GM19193 (cell line): ENCODE measurements around the gene CLTA.

Experiments used
- POLR2A ChIP-seq: IDR thresholded peaks from 4 replicates; pipeline ENCODE4 v1.6.1; 2011; ENCODE audit not compliant: insufficient read depth, insufficient read length; ENCODE audit errors: extremely low read depth

CLTA gene, protein sequence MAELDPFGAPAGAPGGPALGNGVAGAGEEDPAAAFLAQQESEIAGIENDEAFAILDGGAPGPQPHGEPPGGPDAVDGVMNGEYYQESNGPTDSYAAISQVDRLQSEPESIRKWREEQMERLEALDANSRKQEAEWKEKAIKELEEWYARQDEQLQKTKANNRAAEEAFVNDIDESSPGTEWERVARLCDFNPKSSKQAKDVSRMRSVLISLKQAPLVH

DNA sequence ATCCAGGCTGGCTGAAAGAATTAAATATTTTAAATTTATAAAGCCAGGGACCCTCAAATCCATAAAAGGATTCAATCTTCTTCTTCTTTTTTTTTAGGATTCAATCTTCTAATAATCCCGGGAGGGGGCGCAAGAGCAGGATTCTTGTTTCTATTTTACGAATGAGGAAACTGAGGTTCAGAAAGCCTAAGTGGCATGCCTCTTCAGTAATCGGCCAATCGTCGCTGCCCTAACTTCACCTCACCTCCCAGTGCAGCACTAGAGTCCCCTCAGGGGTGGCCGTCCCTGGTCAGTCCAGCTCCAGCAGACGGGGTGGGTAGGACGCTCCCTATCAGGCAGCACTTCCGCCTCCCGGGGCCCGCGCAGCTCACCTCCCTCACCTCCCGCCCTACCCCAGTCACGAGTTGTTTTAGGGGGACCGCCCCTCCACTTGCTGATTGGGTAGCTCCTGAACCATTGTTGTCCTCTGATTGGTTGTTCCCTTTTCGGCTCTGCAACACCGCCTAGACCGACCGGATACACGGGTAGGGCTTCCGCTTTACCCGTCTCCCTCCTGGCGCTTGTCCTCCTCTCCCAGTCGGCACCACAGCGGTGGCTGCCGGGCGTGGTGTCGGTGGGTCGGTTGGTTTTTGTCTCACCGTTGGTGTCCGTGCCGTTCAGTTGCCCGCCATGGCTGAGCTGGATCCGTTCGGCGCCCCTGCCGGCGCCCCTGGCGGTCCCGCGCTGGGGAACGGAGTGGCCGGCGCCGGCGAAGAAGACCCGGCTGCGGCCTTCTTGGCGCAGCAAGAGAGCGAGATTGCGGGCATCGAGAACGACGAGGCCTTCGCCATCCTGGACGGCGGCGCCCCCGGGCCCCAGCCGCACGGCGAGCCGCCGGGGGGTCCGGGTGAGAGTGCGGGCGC is at the start of gene CLTA:
Gene CLTA, plus strand, starts transcription at position 534 of the 902 bp plus-strand sequence. Its CDS starts 136 bp downstream, at position 670.
- TF ChIP-seq POLR2A = peak; percentile 99

DNA sequence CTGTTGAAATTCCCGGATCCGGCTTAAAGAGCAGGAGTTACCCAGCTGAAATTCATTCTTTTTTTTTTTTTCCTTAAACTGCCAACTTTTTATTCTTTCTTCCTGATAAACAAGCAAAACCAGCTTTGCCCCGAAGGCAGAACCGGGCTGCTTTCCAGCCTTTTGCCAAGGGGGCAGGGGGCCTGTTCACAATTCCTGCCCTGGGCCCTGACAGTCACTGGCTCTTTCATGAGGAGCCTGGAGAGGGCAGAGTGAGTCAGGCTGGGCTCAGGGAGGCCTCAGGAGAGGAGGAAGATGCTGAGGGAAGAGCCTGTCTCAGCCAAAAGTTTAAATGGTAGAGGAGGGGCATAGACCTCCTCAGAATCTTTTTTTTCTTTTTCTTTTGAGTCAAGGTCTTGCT is 49.4 kb upstream of the CLTA start:
- no peak for TF ChIP-seq POLR2A

DNA sequence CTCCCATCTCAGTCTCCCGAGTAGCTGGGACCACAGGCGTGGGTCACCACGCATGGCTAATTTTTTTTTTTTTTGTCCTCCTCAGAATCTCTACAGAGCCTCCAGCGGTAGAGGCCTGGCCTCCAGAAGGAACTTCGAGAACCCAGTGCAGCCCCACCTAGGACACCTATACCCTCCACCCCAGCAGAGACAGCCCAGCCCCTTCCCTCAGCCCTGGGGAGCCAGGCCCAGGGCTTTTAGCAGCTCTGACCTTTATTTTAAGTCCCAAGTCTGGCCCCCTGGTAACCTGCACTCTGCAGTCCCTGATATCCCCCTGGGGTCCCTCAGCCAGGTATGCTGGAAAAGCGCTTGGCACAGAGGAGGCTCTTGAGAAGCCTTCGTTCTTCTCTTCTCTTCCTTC is 49.0 kb upstream of the CLTA start:
- no peak for TF ChIP-seq POLR2A

DNA sequence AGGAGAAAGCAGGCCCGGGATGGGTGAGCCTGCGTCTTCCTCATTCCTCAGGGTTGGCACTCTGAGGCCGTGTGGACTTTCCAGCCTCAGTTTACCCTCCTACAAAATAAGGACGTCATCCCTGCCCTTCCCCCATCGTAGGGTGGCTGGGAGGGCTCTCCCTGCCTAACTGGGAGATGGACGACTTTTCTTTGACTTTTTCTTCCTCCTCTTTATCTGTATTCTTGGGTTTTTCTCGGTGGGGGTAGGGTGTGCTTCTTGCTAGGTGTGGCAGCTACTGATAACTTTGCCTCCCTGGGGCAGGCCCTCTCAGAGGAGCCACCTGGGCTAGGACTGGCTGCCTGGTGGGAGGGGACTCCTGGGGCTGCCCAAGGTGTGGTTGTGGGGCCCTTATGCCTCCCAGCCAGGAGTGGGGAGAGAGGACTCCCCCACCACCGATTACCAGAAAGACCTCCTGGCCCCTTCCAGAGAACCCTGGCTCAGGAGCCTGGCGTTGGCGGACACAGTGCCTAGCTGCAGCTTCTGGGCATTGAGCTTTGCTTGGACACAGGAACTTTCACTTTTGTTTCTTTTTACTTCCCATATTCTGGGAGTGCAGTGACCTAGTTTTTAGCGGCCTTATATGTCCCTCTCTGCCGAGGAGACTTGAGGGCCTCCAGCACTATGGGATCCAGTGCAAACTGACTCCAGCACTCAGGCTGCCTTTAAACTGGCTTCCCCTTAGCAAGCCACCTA is 48.0 kb upstream of the CLTA start:
- no peak for TF ChIP-seq POLR2A

DNA sequence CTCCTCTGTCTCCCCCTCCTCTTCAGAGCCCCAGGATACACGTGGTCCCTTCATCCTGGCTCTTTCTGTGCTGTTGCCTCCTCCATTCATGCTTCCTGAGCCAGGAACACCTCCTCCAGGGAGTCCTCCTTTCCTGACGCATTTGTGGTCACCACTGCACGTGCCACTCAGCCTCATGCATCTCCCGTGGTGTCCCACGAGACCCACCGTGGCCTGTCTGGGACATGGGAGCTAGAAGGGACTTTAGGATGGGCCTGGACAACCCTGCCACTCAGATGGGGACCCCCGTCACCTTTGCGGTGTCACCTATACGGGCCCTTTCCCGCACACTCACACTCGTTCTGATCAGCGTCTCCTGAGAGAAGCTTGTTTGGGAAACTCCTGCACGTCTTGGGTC is 47.5 kb upstream of the CLTA start:
- TF ChIP-seq POLR2A = no peak

DNA sequence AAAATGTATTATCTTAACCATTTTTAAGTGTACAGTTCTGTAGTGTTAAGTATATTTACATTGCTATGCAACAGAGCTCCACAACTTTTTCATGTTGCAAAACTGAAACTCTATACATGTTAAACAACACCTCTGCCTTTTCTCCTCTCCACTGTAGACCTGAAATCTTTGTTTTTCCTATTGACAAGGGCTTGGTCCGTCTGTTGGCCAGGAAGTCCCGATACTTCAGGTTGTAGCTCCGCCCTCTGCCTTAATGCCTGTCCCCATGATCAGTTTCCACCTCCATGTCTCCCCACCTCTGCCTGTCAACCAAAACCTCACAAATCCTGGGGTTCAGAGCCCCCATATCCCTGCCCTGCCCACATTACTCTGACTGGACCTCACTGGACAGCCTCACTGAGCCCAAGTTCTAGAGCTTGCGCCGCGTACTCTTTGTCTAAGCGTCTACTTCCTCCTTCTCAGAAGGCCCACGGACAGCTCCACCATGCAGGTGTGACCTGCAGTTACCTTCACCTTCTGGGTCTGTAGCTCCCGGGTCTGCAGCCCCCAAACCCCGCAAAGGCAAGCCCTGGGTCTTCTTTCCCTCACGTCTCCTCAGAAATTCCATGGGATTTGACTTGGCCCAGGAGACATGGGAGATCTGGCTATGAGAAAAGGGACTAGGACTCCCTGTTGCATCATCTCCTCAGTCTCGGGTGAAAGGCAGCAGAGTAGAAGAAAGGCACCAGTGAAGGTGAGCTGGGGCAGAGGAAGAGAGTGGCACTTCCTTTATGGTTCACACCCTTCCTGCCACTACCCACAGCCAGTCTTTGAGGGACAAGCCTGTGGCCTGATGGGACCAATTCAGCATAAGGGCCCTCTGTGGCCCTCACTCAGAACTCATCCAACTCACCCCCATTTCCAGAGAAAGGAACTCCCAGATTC is 46.1 kb upstream of the CLTA start:
- peak; percentile 42 for TF ChIP-seq POLR2A

DNA sequence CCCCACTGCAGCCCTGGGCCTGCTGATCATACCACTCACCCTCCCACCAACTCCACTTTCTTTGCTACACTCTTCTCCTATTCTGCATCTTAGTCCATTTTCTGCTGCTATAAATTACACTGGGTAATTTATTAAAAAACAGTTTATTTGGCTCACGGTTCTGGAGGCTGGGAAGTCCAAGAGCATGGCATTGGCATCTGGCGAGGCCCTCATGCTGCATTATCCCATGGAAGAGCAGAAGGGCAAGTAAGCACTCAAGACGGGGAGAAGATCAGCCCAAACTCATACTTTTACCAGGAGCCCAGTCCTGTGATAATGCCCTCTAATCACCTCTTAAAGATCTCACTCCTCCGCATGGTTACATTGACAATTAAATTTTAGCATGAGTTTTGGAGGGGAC is 44.8 kb upstream of the CLTA start:
- TF ChIP-seq POLR2A = no peak

DNA sequence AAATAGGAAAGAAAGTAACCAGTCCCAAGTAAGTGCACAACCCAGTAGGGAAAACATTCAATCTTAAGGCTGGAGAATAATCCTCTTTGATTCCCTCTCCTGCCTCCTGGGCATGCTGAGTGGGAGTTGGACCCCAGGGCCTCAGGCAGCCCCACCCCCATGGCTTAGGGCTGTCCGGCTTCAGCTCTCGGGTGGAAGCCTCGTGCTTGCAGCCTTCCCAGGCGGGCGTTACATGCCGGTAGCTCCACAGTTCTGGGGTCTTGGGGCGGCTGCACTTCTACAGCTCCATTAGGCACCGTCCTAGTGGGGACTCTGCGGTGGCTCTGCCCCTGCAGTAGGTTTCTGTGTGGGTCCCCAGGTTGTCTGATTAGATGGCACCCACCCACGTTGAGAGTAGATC is 44.1 kb upstream of the CLTA start:
- no peak for TF ChIP-seq POLR2A

DNA sequence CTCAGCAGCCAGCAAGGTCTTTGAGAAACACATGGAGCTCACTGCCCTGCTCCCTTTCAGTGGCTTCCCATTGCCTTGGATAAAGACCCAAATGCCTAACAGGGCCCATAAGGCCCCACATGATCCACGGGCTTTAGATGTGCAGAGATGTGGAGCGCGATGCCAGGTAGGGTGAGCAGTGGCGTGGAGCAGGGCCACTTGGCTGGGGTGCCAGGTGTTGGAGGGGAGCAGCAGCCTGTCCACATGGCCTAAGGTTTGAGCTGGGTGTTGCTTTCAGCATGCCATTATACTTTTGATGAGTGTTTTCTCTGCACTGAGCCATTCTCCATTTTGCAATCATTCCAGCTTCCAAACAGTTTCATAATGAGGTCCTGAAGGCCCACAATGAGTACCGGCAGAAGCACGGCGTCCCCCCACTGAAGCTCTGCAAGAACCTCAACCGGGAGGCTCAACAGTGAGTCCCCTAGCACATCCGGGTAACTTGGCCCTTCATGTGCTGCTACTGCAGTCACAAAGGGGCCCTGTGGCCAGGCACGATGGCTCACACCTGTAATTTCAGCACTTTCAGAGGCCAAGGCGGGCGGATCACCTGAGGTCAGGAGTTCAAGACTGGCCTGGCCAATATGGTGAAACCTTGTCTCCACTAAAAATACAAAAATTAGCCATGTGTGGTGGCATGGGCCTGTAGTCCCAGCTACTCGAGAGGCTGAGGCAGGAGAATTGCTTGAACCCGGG is 43.1 kb upstream of the CLTA start:
- TF ChIP-seq POLR2A = no peak

DNA sequence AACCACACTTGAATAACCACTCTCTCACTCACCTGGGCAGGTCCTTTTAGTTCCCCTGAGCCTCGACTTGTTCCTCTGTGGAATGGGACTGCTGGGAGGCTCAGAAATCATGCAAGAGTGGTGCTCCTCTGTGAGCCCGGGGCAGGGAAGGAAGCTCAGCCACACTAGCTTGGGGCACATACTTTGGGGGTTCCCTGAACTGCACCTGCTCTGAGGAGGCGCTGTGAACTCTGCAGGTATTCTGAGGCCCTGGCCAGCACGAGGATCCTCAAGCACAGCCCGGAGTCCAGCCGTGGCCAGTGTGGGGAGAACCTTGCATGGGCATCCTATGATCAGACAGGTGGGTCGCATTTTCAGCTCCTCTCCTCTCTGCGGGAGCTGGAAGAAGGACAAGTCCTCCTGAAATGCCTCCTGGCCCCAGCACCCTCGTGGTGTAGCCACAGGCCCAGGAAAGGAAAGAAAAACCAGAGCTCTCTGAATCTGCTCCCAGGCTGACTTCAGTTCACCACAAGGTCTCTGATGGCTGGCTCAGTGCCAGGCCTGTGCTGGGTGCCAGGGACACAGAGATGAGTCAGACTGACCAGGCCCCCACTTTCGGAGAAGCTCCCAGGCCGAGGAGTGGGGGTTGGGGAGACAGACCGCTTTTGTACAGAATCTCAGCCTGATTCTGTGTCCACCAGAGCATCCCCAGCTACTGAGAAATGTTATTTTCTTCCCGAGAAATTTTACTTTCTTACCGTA is 42.2 kb upstream of the CLTA start:
- no peak for TF ChIP-seq POLR2A

DNA sequence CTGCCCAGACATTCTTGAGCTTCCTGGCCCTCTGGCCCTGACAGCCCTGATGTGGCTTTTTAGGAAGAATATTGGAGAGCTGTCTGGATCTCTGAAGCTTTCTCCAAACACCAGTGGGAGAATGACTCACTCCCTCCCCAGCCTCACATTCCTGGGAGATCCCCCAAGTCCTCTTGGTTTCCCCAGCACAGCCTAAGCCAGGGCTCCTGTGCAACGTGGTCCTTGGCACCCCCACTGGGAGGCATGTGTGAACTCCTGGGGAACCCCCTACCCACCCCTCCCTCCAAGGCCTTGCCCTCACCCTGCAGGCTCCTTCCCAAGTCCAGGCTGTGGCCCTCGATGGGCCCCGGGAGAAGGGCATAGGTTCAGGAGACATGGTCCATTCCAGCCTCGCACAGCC is 41.5 kb upstream of the CLTA start:
- no peak for TF ChIP-seq POLR2A

DNA sequence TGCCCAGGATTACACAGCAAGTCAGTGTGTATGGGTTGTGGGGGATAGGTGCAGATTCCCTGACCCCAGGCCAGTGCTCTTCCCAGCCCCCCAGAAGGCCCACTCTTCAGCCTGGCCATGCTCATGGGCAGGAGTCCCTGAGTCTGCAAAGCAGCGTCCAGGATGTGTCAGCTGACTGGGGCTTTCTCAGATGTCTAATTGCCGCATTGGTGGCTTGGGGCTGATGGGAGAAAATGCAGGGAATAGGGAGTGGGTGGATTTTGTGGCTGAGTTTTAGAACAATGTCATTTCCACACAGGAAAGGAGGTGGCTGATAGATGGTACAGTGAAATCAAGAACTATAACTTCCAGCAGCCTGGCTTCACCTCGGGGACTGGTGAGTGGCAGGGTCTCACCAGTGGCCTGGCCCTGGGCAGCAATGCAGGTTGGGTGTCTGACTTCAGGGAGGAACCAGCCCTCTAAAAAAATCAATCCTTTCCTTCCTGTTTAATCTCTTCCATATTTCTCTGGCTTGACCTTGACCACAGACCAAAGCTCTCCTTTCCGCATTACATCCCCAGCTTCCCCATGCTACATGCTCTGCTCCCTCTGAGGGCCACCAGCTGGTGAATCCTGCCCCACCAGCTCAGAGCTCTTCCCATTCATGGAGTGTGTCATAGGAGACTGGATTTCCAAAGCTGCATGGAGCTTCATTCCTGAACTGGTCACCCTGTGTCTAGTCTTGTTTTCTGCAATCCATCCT is 40.0 kb upstream of the CLTA start:
- TF ChIP-seq POLR2A = no peak

DNA sequence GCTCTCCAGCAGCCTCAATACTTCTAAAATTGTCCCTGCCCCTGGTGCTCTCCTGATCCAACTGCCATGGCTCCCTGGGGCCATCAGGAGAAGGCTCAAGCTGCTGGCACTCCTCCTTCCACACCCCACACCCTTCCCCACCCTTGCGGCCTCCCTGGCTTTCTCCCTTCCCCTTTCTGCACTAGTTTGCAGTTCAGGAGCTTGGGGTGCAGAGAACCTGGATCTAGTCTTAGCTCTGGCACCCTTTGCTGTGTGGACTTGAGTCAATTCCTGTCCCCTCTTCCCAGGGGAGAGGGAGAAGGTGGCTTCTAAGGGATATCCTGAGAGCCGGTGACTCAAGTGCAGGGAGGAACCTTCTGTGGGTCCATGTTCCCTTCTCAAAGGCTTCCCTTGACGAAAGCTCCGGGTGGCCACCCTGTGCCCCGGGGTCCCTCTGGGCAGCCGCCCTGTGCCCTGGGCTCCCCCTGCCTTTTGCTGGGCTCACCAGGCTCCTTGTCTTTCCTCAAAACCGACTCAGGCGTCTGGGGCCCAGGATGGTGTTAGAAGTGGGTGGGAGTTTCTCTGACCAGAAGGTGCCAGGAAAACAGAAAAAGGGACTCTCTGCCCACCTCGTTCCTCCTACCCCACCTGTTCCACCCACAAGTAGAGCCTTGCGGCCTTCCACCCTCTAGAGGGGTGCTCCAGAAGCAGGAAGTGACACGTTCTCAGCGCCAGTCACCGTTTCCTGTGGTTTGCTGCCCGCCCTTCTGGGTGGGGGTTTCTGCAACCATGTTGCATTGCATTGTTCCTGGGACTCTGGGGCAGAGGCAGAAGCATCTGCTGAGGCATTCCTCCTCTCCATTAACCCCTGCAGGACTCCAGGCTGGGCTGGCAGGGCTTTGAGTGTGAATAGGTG is 39.2 kb upstream of the CLTA start:
- peak; percentile 72 for TF ChIP-seq POLR2A
